ENCODE data around the gene DOC2B. TPM values are rescaled to one million over a fixed set of nuclear protein-coding genes. Genes with fewer than 3 reads are reported as not detected.

DOC2B gene
- total RNA-seq, 1 experiment from 2014 or later, result not detected

DNA sequence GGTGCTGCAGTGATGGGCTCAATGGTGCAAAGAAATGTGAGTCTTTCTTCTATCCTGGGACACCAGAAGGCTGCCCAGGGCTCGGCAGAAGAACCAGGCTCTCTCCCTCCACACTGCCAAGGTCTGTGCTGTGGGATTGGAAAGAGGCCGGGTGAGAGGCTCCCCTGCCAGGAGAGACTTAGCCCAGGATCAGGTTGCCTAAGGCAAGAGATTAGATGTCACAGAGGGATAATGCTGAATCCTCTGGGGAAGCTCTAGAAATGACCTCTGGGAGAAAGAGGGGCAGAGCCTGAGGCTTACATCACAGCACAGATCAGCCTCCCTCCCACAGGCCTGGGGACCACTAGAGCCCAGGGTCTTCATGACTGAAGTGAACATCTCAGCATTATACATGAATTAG is 5.7 kb upstream of the DOC2B start:
- Histone ChIP-seq H3K36me3 (ENCODE audit: control insufficient read depth, insufficient read depth, low read length) (no peaks in the 10 kb centered on the region), H3K9me3 (0 out of 2 replicates have a peak, but pooled peaks cover 4% of the 10 kb centered on the region), H3K27me3 (replicated peaks; ENCODE audit: control insufficient read depth, insufficient read depth, low read length) (no peaks in the 10 kb centered on the region; the same call in none of the 2 replicates), H3K4me3 (ENCODE audit: low read depth, low read length) (no peak overlapping the region), H3K4me1 (no peaks in the 10 kb centered on the region)
- H3K27ac Mint-ChIP-seq (ENCODE audit: unreplicated experiment), result no peak overlapping the region
- H3K36me3 Mint-ChIP-seq (ENCODE audit: insufficient read depth, unreplicated experiment), result no peaks in the 10 kb centered on the region
- H3K4me3 Mint-ChIP-seq (ENCODE audit: unreplicated experiment), result no peak overlapping the region
- ChIA-PET POLR2A (no interaction called here), CTCF (no interaction called here)
- peaks cover 10% of the 10 kb centered on the region for H3K9me3 Mint-ChIP-seq (ENCODE audit: unreplicated experiment)
- no TSS peak for BruUV-seq (replicated peaks)
- no peak for DNase-seq
- peaks cover 41% of the 10 kb centered on the region for H3K27me3 Mint-ChIP-seq (ENCODE audit: insufficient read depth, unreplicated experiment)
- H3K4me1 Mint-ChIP-seq (ENCODE audit: low read depth, unreplicated experiment), result no peaks in the 10 kb centered on the region
- TF ChIP-seq, protein P1, sequence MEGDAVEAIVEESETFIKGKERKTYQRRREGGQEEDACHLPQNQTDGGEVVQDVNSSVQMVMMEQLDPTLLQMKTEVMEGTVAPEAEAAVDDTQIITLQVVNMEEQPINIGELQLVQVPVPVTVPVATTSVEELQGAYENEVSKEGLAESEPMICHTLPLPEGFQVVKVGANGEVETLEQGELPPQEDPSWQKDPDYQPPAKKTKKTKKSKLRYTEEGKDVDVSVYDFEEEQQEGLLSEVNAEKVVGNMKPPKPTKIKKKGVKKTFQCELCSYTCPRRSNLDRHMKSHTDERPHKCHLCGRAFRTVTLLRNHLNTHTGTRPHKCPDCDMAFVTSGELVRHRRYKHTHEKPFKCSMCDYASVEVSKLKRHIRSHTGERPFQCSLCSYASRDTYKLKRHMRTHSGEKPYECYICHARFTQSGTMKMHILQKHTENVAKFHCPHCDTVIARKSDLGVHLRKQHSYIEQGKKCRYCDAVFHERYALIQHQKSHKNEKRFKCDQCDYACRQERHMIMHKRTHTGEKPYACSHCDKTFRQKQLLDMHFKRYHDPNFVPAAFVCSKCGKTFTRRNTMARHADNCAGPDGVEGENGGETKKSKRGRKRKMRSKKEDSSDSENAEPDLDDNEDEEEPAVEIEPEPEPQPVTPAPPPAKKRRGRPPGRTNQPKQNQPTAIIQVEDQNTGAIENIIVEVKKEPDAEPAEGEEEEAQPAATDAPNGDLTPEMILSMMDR (IDR thresholded peaks at IDR 0.05; ENCODE audit: insufficient read depth in 1 of 2, low read depth in 1 of 2, low read length in 1 of 2, severe bottlenecking in 1 of 2, unreplicated experiment in 1 of 2), result no peak
- intact Hi-C loops (cut with micrococcal nuclease; ENCODE audit: unreplicated experiment), result no loop called here

DNA sequence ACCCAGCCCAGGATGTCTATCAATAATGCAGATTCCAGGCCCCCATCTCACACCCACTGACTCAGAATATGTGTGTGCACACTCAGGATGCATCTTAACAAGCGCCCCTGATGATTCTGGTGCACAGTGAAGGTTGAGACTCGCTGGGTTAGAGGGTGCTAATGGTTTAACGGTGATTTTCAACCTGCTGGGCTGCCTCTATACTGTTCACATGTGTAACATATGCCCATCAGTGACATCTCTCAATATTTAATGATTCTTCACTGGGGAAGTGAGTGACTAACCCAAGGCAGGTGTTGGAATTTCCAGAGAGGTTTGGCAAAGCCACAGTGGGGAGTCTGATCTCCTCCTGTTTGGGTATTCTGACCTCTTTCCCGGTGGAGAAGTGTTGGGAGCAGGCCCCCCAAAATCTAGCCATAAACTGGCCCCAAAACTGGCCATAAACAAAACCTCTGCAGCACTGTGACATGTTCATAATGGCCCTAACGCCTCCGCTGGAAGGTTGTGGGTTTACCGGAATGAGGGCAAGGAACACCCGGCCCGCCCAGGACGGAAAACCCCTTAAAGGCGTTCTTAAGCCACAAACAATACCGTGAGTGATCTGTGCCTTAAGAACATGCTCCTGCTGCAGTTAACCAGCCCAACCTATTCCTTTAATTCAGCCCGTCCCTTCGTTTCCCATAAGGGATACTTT is 4.1 kb upstream of the DOC2B start:
- H3K4me1 ChIP-seq, result no peaks in the 10 kb centered on the region
- no peak for DNase-seq
- Mint-ChIP-seq H3K4me3 (ENCODE audit: unreplicated experiment) (no peak overlapping the region), H3K27ac (ENCODE audit: unreplicated experiment) (no peak overlapping the region), H3K9me3 (ENCODE audit: unreplicated experiment) (peaks cover 9% of the 10 kb centered on the region), H3K36me3 (ENCODE audit: insufficient read depth, unreplicated experiment) (no peaks in the 10 kb centered on the region), H3K4me1 (ENCODE audit: low read depth, unreplicated experiment) (no peaks in the 10 kb centered on the region), H3K27me3 (ENCODE audit: insufficient read depth, unreplicated experiment) (peaks cover 45% of the 10 kb centered on the region)
- BruUV-seq (replicated peaks), result no TSS peak
- peaks cover 1% of the 10 kb centered on the region for H3K27me3 ChIP-seq (replicated peaks; ENCODE audit: control insufficient read depth, insufficient read depth, low read length)
- no peak overlapping the region for H3K4me3 ChIP-seq (ENCODE audit: low read depth, low read length)
- intact Hi-C loops (cut with micrococcal nuclease; ENCODE audit: unreplicated experiment), result no loop called here
- CTCF ChIA-PET, result no interaction called here
- TF ChIP-seq, protein P1 (IDR thresholded peaks at IDR 0.05; ENCODE audit: insufficient read depth in 1 of 2, low read depth in 1 of 2, low read length in 1 of 2, severe bottlenecking in 1 of 2, unreplicated experiment in 1 of 2), result no peak
- POLR2A ChIA-PET, result no interaction called here
- no peaks in the 10 kb centered on the region for H3K36me3 ChIP-seq (ENCODE audit: control insufficient read depth, insufficient read depth, low read length)
- H3K9me3 ChIP-seq, result 0 out of 2 replicates have a peak, but pooled peaks cover 4% of the 10 kb centered on the region

DNA sequence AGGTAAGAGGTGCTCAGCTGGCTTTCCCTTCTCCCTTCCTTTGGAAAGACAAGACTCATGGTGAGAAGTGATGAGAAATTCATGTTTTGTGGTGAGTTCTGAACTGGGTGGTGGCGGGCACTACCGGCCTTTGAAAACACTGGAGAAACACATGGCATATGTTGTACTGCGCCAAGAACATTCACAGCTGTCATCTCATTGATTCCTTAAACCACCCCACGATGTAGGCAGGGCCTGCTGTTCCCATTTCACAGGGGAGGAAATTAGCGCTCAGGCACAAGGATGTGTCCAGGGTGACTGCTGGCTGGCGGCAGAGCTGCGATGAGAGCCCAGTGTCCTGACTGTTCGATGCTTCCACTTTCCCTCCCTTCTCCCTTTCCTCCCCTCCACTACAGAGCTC is 1.6 kb upstream of the DOC2B start:
- no peaks in the 10 kb centered on the region for H3K4me1 Mint-ChIP-seq (ENCODE audit: low read depth, unreplicated experiment)
- peaks cover 4% of the 10 kb centered on the region; the same call in 1 of the 2 replicates for H3K4me1 ChIP-seq
- H3K9me3 Mint-ChIP-seq (ENCODE audit: unreplicated experiment), result no peaks in the 10 kb centered on the region
- H3K4me3 Mint-ChIP-seq (ENCODE audit: unreplicated experiment), result no peak overlapping the region
- intact Hi-C loops (cut with micrococcal nuclease; ENCODE audit: unreplicated experiment), result no loop called here
- H3K4me3 ChIP-seq (ENCODE audit: low read depth, low read length), result no peak overlapping the region
- H3K36me3 ChIP-seq (ENCODE audit: control insufficient read depth, insufficient read depth, low read length), result no peaks in the 10 kb centered on the region
- BruUV-seq (replicated peaks), result no TSS peak
- TF ChIP-seq, protein P1 (IDR thresholded peaks at IDR 0.05; ENCODE audit: insufficient read depth in 1 of 2, low read depth in 1 of 2, low read length in 1 of 2, severe bottlenecking in 1 of 2, unreplicated experiment in 1 of 2), result no peak
- no peak overlapping the region for H3K27ac Mint-ChIP-seq (ENCODE audit: unreplicated experiment)
- H3K27me3 ChIP-seq (replicated peaks; ENCODE audit: control insufficient read depth, insufficient read depth, low read length), result peaks cover 1% of the 10 kb centered on the region
- no peaks in the 10 kb centered on the region for H3K36me3 Mint-ChIP-seq (ENCODE audit: insufficient read depth, unreplicated experiment)
- peaks cover 35% of the 10 kb centered on the region for H3K27me3 Mint-ChIP-seq (ENCODE audit: insufficient read depth, unreplicated experiment)
- H3K9me3 ChIP-seq, result no peaks in the 10 kb centered on the region
- no peak for DNase-seq
- ChIA-PET POLR2A (no interaction called here), CTCF (interaction anchor here (0.7 kb wide), 1 partner anchor 809 kb away, joined by 5 read pairs; no protein-coding TSS in a partner anchor)

Data from Caco-2 (cell line).